MG63 (cell line): ENCODE measurements around the gene IPO8. TPM values are rescaled to one million over a fixed set of nuclear protein-coding genes. Genes with fewer than 3 reads are reported as not detected.
"Not testable (repeated sequence)": the region's sequence is repeated elsewhere in the genome, so short reads cannot be mapped to it uniquely, and the experiment has no call there.

Source experiments
- DNase-seq: peaks from one replicate; pipeline ENCODE4 v3.0.0-alpha.2; 2020
- H3K27me3 ChIP-seq: fragments of 250-450 bp; sonication (Bioruptor Pico); 2 replicates; pipeline ENCODE4 v1.5.1; 2020; ENCODE audit warnings: mild to moderate bottlenecking, moderate library complexity
- H3K36me3 ChIP-seq: fragments of 250-450 bp; sonication (Bioruptor Pico); 2 replicates; pipeline ENCODE4 v1.5.1; 2020; ENCODE audit warnings: mild to moderate bottlenecking, moderate library complexity
- H3K4me3 ChIP-seq: fragments of 250-450 bp; sonication (Bioruptor Pico); 2 replicates; pipeline ENCODE4 v1.5.1; 2020; ENCODE audit warnings: mild to moderate bottlenecking, moderate library complexity
- H3K9me3 ChIP-seq: fragments of 250-450 bp; sonication (Bioruptor Pico); 2 replicates; pipeline ENCODE4 v1.5.1; 2020; ENCODE audit warnings: mild to moderate bottlenecking, moderate library complexity
- total RNA-seq: library from RNA; depleted of rRNA; stranded (reverse); fragments of >200 nt; shearing (Covaris generic); gene quantifications from 2 replicates; pipeline ENCODE4 v1.2.3, GENCODE V29; 2014; ENCODE audit warnings: low replicate concordance; rRNA removed

Gene IPO8
- total RNA-seq, 1 experiment from 2014 or later, result 27.9 TPM

DNA sequence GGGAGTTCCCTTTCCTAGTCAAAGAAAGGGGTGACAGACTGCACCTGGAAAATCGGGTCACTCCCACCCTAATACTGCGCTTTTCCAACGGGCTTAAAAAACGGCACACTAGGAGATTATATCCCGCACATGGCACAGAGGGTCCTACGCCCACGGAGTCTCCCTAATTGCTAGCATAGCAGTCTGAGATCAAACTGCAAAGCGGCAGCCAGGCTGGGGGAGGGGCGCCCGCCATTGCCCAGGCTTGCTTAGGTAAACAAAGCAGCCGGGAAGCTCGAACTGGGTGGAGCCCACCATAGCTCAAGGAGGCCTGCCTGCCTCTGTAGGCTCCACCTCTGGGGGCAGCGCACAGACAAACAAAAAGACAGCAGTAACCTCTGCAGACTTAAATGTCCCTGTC is 107.1 kb downstream of the IPO8 start:
- H3K4me3 ChIP-seq, DNase-seq, H3K9me3 ChIP-seq, H3K36me3 ChIP-seq, H3K27me3 ChIP-seq: not testable (repeated sequence)

DNA sequence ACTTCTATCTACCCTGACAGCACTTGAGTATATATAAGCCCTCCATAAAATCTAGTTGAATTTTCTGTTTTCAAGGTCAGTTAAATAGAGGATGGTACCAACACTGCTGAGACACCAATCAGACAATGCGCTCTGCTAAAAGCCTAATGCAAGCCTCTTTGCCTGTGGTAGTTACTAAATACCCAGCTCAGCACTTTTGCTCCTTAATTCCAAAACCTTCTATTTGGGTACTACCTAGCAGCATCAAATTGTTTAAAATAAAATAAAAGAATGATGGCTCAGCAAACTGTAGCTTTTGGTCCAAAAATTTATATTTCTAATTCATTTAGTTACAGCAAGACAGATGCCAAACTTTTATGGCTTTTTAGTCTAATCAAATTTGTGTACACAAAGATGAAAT is 107.9 kb downstream of the IPO8 start:
- H3K9me3 ChIP-seq, result no peaks in the 10 kb centered on the region
- no peaks in the 10 kb centered on the region for H3K36me3 ChIP-seq
- H3K27me3 ChIP-seq, result no peaks in the 10 kb centered on the region
- no peak for DNase-seq
- H3K4me3 ChIP-seq, result no peak overlapping the region

DNA sequence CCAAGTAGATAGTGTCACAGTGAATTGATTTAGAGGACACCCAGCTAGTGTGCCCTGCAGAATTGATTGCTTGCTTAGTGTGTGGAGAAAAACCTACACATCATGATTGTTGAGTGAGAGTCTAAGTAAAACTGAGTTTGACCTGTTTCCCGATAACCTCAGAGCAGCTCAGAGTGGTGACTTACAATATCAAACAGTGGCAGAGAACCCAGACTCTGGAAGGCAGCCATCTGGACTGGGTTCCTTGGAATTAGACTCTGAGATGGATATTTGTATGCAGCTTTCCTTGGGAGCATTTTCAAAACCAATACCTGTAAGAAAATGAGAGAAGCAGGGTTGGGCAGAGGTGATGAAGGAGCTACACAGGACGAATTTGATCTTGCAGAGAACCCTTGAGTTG is 109.8 kb downstream of the IPO8 start:
- Histone ChIP-seq H3K36me3 (no peaks in the 10 kb centered on the region), H3K9me3 (no peaks in the 10 kb centered on the region), H3K27me3 (no peaks in the 10 kb centered on the region), H3K4me3 (no peak overlapping the region)
- no peak for DNase-seq

DNA sequence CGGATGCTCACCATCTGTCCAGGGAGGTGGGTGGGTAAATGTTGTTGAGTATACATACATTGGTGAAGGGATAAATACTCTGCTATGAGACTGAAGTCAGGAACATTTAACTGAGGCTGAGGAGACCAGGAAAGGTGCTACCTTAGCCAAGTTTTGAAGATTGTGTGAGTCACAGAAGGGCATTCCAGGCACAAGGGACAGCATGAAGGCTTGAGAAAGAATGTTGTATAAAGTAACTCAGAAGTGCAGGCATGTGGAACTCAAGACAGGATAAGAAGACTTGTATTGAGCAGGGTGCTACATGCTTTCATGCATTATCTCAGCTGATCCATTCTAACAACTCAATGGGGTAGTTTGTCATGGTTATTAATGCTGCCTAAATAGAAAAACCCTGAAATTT is 112.7 kb downstream of the IPO8 start:
- no peaks in the 10 kb centered on the region for H3K36me3 ChIP-seq
- no peak for DNase-seq
- no peak overlapping the region for H3K4me3 ChIP-seq
- no peaks in the 10 kb centered on the region for H3K27me3 ChIP-seq
- no peaks in the 10 kb centered on the region for H3K9me3 ChIP-seq

DNA sequence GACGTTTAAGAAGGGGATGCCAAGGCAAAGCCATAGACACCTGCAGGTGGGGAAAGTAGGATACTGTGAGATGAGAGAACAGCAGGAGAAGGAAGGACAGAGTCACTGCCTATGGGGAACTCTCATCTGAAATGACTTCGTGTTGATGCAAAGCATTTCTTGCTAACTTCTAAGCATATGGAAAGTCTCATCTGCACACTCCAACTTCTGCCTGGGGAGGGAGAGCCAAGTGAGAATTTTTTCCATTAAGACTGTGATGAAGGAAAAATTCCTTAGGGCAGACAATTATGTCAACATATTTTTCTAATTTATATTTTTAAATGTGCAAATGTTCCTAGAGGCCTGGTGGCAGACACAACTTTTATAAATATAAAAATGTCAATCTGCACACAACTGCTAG is 115.3 kb downstream of the IPO8 start:
- DNase-seq, result no peak
- Histone ChIP-seq H3K4me3 (no peak overlapping the region), H3K36me3 (no peaks in the 10 kb centered on the region), H3K9me3 (no peaks in the 10 kb centered on the region), H3K27me3 (no peaks in the 10 kb centered on the region)

Other genes with a start within 250 kb of the IPO8 start
- 8.0 and 14.2 TPM in 2 replicates for gene CAPRIN2, start 59.1 kb upstream of the IPO8 start, total RNA-seq
- gene TSPAN11, start 230.9 kb upstream of the IPO8 start, total RNA-seq, result 1.0 and 1.2 TPM in 2 replicates